NB4 (cell line): Measurements from ENCODE around the gene INCA1.

Source experiments
- DNase-seq: peaks from one replicate; pipeline ENCODE4 v3.0.0; 2010; ENCODE audit warnings: low read depth
- H3K4me3 ChIP-seq: one replicate; pipeline ENCODE4 v1.5.1; 2011; ENCODE audit warnings: mild to moderate bottlenecking, low read depth, low read length, moderate library complexity
- CTCF ChIP-seq: IDR thresholded peaks from one replicate; pipeline ENCODE4 v1.5.1; 2012; ENCODE audit warnings: low read depth, low read length
- MAX ChIP-seq: IDR thresholded peaks from 2 replicates; pipeline ENCODE4 v1.6.1; 2011; ENCODE audit warnings: low read depth, low read length
- MYC ChIP-seq: IDR thresholded peaks from 2 replicates; pipeline ENCODE4 v1.6.1; 2011; ENCODE audit warnings: low read depth, low read length
- POLR2A ChIP-seq: IDR thresholded peaks from 2 replicates; pipeline ENCODE4 v1.6.1; 2011; ENCODE audit warnings: mild to moderate bottlenecking; ENCODE audit not compliant: insufficient read length; ENCODE audit errors: extremely low read depth

The INCA1 gene

GRCh38 chr17:4980644-4981216, 16.6 kb downstream of the INCA1 start:
- TF ChIP-seq POLR2A = no peak
- TF ChIP-seq CTCF = peak; percentile 50
- no peak for TF ChIP-seq MYC
- H3K4me3 ChIP-seq = no peak overlapping the region
- DNase-seq = peak; percentile 62

DNA sequence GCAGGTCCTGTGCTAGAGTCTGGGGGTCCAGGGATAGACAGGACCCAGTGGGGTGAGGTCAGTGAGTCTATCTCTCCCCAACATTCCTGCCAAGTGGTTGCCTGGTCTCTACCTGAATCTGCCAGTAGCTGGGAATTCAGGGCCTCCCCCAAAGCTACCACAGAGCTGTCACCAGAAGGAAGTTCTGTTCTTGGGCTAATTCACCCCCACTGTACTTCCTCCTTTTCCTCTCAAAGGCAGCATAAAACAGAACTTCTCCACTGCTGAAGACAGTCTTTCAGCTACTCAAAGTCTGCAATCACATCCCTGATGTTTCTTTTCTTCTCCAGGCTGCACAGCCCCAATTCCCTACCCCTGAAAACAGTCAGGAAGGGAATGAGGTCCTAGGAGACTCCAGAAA, 18.6 kb downstream of the INCA1 start:
- TF ChIP-seq MYC (no peak), MAX (no peak), POLR2A (no peak), CTCF (no peak)
- H3K4me3 ChIP-seq = no peak overlapping the region
- peak; percentile 61 for DNase-seq

DNA sequence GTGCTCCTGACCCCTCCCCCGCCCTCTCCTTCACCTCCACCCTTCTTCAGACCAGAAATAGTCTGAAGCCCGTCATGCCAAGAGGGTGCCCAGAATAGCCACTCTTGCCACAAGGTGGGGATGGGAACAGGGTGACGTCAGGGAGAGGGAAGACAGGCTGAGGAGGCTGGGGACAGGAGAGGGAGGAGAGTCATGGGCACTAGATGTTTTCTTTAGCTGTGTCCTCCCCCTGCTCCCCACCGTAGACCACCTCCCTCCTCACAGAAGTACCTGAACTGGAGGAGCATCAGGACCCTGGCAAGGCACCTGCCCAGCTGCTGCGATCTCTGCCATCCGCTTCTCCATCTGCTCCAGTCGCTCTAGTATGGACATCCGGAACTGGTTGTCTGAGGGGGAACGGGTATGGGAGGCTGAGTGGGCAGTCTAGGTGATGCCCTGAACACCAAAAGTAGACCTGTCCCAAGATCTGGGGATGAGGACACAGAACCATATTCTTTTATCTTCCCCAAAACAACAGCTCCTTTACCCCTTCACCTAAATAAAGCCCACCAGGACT, 23.1 kb downstream of the INCA1 start:
- TF ChIP-seq MYC (no peak), CTCF (no peak), POLR2A (no peak)
- no peak for DNase-seq
- no peak overlapping the region for H3K4me3 ChIP-seq

- TF ChIP-seq CTCF (no peak), POLR2A (no peak), MAX (no peak), MYC (no peak)
- DNase-seq = no peak
- H3K4me3 ChIP-seq = no peak overlapping the region
Observed at GRCh38 chr17:4973256-4974114, 23.8 kb downstream of the INCA1 start.

GRCh38 chr17:4972752-4973151, 24.6 kb downstream of the INCA1 start:
- no peak for DNase-seq
- TF ChIP-seq MAX (no peak), CTCF (no peak), MYC (no peak), POLR2A (no peak)
- H3K4me3 ChIP-seq = no peak overlapping the region

DNA sequence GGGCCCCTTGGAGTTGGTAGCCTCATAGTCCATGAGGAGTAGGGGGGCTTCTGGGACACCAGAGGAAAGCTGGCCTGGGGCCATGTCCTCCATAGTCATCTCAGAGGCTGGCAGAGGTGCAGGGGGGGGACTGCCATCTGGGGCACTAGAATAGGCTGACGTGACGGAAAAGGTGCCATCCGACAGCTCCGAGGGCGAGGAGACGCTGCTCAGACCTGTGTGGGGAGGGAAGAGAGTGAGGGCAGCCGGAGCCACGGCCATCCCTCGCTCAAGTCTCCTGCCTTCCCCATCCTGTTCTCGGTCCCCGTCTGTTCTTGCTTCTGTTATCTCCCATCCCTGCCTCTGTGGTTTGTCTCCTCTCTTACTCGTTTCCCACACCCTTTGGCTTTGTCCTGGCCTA, 25.0 kb downstream of the INCA1 start:
- no peak overlapping the region for H3K4me3 ChIP-seq
- TF ChIP-seq CTCF = no peak
- no peak for TF ChIP-seq POLR2A
- no peak for TF ChIP-seq MAX
- TF ChIP-seq MYC = no peak
- no peak for DNase-seq
